ENCODE results near the gene CAMK4. TPM values are rescaled to one million over a fixed set of nuclear protein-coding genes. Genes with fewer than 3 reads are reported as not detected.

Gene CAMK4
- total and polyA plus RNA-seq, 2 of the 8 experiments (the other 6 are each of a cell fraction or from before 2014, with no cell fraction given) = 1.8 to 8.3 TPM

DNA sequence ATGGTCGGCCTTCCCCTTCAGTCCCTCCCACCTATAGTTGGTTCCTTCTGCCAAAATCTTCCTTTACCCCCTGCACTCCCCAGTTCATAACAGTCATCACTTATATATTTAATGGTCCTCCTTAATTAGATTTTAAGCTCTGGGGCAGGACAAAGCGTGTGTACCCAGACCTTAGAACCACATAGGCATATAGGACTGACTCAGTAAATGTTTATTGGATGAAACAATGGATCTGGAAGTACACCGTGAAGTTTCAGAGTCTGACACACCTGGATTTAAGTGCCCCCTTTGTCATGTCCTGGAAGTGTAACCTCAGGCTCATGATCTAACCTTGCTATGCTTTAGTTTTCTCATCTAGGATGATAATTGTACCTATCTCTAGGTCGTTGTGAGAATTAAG, 256.2 kb downstream of the CAMK4 start:
- H3K27ac ChIP-seq (ENCODE audit: low read depth, low read length) = no peak overlapping the region
- no peak overlapping the region for H3K4me2 ChIP-seq (ENCODE audit: insufficient read depth in 1 of 2, low read depth in 2 of 2, low read length in 2 of 2)
- no peak overlapping the region for H4K8ac ChIP-seq (ENCODE audit: extremely low read depth, insufficient read depth, low read length)
- H3K27me3 ChIP-seq (replicated peaks in 1 of 4; ENCODE audit: control insufficient read depth in 3 of 4, extremely low read depth in 1 of 4, insufficient read depth in 3 of 4, low read length in 3 of 4) = no peaks in the 10 kb centered on the region
- H2BK15ac ChIP-seq (ENCODE audit: low read length) = no peak overlapping the region
- H2AK5ac ChIP-seq (ENCODE audit: low read depth, low read length) = no peak overlapping the region
- H3K56ac ChIP-seq (replicated peaks; ENCODE audit: insufficient read length, low read depth, low read length) = no peak overlapping the region
- H3K18ac ChIP-seq (ENCODE audit: extremely low read depth, low read length) = no peak overlapping the region
- no peak overlapping the region for H2BK5ac ChIP-seq (ENCODE audit: low read depth, low read length)
- H3K4ac ChIP-seq (replicated peaks; ENCODE audit: insufficient read length, low read depth, low read length) = no peak overlapping the region
- no peak overlapping the region for H4K91ac ChIP-seq (replicated peaks; ENCODE audit: insufficient read length, low read length)
- H3K9me3 ChIP-seq (ENCODE audit: insufficient read depth in 2 of 2, low read depth in 1 of 2, low read length in 1 of 2) = no peaks in the 10 kb centered on the region
- H2BK120ac ChIP-seq (replicated peaks; ENCODE audit: low read depth, low read length) = no peak overlapping the region
- TF ChIP-seq EZH2 (IDR thresholded peaks at IDR 0.05; ENCODE audit: low read depth, low read length, severe bottlenecking) = no peak
- no peak for TF ChIP-seq GABPA (IDR thresholded peaks at IDR 0.05; ENCODE audit: borderline replicate concordance, insufficient read depth, low read length)
- no peak for TF ChIP-seq SUZ12 (IDR thresholded peaks at IDR 0.05; ENCODE audit: low read length)
- no peak for TF ChIP-seq TAF7 (optimal IDR thresholded peaks at IDR 0.05; ENCODE audit: borderline replicate concordance, low read depth, low read length)
- TF ChIP-seq KDM5A (IDR thresholded peaks at IDR 0.05; ENCODE audit: low read length) = no peak
- no peak overlapping the region for H3K23ac ChIP-seq (ENCODE audit: insufficient read length)
- WGBS, 2 experiments (ENCODE audit: extremely low coverage in 1 of 2, insufficient coverage in 1 of 2, insufficient read length in 1 of 2, insufficient replicate concordance in 2 of 2, low coverage in 1 of 2, low lambda C conversion rate in 2 of 2, missing lambda C conversion rate in 1 of 2) = 74% methylated on average over 4 of the region's 4 CpGs; no CpG with 5 or more reads in 1 of the 2 experiments
- DNase-seq (ENCODE audit: low read depth in 1 of 2, low spot score in 2 of 2) (no peak), FAIRE-seq (no peak)
- H3K23me2 ChIP-seq (ENCODE audit: low read depth, low read length) = no peaks in the 10 kb centered on the region; the same call in 1 of the 2 replicates
- no peaks in the 10 kb centered on the region for H3K4me1 ChIP-seq (replicated peaks in 1 of 4; ENCODE audit: control insufficient read depth in 3 of 4, insufficient read depth in 4 of 4, low read length in 3 of 4)
- no peaks in the 10 kb centered on the region for H3K36me3 ChIP-seq (ENCODE audit: control insufficient read depth in 2 of 4, insufficient read depth in 4 of 4, low read length in 3 of 4)
- H2BK20ac ChIP-seq (ENCODE audit: low read length) = no peak overlapping the region
- no peak overlapping the region for H4K5ac ChIP-seq (ENCODE audit: insufficient read length, low read depth, low read length)
- CTCF ChIA-PET (ENCODE audit: partially characterized antibody) = interaction anchor here (1.0 kb wide), 1 partner anchor 19 kb away, joined by 3 read pairs; no protein-coding TSS in a partner anchor
- H4K20me1 ChIP-seq (replicated peaks in 1 of 2; ENCODE audit: control insufficient read depth in 1 of 2, insufficient read depth in 2 of 2, low read length in 2 of 2) = no peaks in the 10 kb centered on the region
- H3K79me2 ChIP-seq (ENCODE audit: control insufficient read depth in 1 of 2, insufficient read depth in 2 of 2, low read length in 2 of 2) = no peaks in the 10 kb centered on the region
- no peak overlapping the region for H3K9ac ChIP-seq (replicated peaks in 1 of 4; ENCODE audit: extremely low read depth in 1 of 4, low read depth in 3 of 4, low read length in 3 of 4)
- H2AFZ ChIP-seq (ENCODE audit: low read length) = no peak overlapping the region
- no peaks in the 10 kb centered on the region for H3K79me1 ChIP-seq (ENCODE audit: low read depth, low read length)
- H3K4me3 ChIP-seq (ENCODE audit: extremely low read depth in 1 of 4, insufficient read depth in 2 of 4, low read depth in 3 of 4, low read length in 4 of 4) = no peak overlapping the region
- H3K14ac ChIP-seq (ENCODE audit: insufficient read length) = no peak overlapping the region
- POLR2A ChIA-PET (ENCODE audit: partially characterized antibody) = no interaction called here
- H2BK12ac ChIP-seq (ENCODE audit: low read depth, low read length) = no peak overlapping the region

Data from H1 (cell line).